Stimulated activated CD4-positive, alpha-beta T cell treated with anti-CD3 and anti-CD28 coated beads, Interleukin-4, amount 100 ng/mL, for 24 hours (primary cell): ENCODE results near the gene USP34.
"Not testable (repeated sequence)": the region's sequence is repeated elsewhere in the genome, so short reads cannot be mapped to it uniquely, and the experiment has no call there.

Source experiments
- DNase-seq: peaks from one replicate; pipeline ENCODE4 v3.0.0-alpha.2; 2020

The USP34 gene

DNA sequence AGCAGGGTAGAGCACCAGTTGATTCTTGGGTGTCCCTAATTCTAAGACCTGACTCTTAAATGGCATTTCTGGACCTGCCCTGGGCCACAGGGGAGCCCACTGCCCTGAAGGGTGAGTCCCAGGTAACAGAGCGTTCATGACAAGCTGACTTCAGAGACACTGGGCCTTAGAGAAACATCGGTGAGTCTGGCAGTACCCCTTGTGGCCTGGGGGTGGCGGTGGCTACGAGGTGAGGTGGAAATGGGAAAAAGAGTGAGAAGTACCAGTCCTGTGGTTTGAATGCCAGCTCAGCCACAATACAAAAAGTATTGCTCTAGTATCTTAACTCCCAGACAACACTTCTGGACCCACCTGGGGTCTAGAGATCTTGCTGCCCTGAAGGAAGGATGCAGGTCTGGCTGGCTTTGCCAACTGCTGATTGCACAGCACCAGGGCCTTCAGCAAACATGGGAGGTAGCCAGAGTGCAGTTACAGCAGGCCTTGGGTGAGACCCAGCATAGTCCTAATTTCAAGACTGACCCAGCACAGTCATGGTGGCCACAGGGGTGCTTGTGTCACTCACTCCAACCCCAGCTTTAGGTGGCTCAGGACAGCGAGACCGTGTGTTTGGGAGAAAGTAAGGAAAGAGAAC is 44.5 kb downstream of the USP34 start:
- peak; percentile 76 for DNase-seq

DNA sequence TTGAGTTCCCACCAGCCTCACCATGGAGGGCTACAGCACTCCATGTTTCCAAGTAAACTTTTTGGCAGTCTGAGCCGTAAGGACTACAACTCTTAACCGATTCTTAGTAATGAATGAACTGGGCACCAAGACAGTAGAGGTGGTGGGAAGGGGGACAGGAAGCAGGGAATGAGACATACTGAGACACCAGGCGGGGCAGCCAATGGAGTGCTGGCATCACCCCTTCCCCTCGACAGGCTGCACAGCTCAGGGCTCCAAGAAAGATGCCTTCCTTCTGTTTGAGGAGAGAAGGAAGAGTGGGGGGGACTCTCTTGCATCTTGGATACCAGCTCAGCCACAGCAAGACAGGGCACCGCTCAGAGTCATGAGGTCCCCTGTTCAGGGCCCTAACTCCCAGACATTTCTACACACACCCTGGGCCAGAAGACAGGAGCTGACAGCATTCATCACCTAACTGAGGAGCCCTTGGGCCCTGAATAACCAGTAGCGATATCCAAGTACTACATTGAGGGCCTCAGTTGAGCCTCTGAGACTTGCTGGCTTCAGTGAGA is 45.2 kb downstream of the USP34 start:
- no peak for DNase-seq

DNA sequence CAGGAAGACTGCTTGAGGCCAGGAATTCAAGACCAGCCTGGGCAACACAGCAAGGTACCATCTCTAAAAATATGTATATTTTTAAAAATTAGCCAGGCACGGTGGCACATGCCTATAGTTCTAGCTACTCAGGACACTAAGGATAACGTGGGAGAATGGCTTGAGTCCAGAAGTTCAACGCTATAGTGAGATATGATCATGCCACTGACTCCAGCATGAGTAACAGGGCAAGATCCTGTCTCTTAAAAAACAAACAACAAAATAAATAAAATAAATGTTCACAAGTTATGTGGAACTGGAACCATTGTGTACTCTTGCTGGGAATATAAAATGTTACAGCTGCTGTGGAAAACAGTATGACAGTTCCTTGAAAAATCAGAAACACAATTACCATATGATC is 47.2 kb downstream of the USP34 start:
- DNase-seq: no peak

DNA sequence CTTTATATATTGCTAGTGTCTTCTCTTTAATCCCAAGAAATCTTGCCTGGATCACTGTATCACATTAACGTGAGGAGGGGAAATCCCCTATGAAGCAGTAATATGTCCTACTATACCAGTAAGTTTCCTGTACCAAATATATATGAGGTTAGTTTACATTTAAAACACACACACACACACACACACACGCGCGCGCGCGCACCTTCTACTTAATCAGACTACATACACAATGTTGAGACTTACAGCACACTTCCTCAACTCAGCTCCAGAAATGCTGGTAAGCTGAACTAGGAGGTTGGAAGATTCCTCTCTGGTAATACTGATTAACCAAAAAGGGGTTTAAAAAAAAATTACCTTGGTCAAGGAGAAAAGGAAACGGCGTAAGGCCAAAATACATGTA is 49.3 kb downstream of the USP34 start:
- no peak for DNase-seq

DNA sequence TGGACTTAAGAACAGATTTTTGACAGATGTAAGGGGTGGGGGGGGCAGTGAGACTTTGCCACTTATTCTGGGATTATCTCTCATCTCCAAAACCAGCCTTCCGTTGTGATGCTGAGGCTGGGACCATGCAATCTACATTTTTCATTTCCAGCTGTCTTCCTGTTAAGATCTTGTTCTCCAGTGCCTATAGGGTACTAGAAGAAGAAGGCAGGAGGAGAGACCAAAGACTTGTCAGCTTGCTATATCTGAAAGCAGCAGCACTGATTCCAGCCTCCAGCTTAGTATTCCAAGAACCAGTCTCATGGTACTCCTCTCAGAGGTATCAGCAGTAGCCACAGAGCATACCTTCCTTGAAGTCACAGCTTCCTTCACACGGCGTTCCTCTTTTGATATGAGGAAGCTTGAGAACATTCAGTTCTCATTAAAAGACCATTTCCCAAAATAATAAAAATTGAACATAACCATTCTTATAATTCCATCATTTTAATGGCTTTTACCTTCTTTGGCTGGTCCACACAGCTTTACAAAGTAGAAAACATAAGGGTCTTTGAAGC is 49.8 kb downstream of the USP34 start:
- DNase-seq: no peak

DNA sequence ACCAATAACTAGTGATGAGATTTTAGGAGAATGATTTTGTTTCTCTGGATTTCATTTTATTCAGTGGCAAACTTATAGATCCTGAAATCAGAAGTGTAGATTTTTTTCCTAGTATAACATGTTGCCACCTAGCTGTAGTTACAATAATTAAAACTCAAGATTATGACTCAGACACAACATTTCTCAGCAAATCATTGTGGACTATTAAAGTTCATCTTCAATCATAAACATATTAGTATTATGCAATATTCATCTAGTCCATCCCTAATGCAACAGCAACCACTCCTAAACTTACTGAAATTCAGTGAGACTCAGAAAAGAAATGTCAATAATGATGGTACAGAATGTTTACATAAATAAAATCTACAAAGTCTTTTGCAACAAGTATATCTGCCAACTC is 51.3 kb downstream of the USP34 start:
- DNase-seq: no peak

DNA sequence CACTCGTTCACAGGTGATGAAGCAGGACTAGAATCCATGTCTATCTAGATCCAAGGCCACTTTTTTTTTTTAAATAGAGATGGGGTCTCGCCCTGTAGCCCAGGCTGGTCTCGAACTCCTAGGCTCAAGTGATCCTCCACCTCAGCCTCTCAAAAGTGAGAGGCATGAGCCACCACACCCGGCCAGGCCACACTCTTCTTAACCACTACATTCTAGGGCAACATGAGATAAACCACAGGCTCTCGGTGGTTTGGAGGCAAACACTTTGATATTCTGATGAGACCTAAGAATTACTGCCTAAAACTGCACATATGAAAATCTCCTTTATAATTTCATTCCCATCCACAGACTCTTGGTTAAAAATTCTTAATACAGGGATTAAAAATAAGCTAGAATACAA is 51.8 kb downstream of the USP34 start:
- DNase-seq: no peak

DNA sequence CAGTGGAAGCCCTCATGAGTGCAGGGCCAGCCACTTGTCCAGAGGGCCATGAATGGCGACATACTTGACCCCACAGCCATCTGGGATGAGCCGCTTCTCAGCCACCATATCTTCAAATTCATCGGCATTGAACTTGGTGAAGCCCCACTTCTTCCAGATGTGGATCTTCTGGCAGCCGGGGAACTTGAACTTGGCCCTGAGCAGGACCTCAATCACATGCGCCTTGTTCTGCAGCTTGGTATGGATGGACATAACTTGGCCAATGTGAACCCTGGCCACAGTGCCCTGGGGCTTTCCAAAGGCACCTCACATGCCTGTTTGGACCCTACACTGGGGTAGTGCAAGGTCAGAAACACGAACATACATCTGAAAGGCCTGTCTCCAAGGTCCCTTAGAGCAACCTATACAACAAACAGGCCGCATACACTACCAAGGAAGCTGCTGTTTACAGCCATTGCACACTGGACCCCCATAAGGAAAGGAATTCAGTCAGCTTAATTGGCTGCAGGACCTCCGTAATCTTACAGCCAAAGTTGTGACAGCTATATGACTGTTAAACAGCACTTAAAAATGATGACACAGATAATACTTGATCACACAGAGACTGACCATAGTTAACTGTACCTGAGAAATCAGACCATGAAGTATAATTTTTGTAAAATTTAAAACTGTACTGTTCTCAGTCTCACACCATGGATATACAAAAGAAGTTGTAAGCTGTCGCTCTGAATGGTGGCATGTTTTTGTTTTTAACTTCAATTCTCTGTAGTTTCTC is 53.8 kb downstream of the USP34 start:
- DNase-seq: no peak

DNA sequence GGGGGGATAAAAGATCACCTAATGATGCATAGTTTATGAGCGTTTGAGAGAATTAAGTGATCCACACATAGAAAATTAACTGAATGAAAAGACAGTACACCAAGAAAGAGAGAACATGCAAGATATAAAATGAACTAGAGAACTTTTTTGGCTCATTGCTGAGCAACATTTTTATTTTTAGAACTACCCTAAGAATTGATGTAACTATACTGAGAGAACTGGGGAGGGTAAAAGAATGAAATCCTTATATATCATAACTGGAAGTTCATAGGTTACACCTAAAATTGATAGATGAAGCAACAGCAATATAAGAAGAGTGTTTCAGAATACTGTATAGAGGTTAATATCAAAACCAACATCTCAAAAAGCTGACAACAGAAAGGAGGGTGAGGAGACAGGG is 55.6 kb downstream of the USP34 start:
- DNase-seq: no peak

DNA sequence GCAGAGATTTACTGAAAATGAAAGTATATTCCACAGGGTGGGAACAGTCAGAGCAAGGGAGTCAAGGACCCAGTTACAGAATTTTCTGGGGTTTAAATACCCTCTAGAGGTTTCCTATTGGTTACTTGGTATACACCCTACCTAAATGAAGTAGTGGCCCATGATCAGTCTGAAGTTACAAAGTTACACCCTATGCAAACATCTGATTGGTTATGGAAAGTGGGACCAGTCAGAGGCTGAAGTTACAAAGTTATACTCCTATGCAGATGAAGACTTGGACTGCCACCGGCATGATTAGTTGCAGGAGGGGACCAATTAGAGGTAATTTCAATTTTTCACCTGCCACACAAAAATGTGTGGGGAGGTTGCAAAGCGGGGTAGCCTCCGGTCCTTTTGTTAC is 56.2 kb downstream of the USP34 start:
- DNase-seq: no peak

DNA sequence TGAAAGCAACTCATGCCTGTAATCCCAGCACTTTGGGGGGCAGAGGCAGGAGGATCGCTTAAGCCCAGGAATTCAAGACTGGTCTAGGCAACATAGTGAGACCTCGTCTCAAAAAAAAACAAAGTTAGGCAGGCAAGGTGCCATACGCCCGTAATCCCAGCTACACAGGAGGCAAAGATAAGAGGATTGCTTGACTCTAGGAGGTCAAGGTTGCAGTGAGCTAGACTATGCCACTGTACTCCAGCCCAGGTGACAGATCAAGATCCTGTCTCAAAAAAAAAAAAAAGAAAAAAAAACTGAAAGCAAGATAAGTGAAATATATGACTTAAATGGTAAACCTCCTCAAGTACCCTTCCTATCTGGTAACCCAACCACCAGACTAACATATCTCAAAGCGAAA is 59.8 kb downstream of the USP34 start:
- no peak for DNase-seq

DNA sequence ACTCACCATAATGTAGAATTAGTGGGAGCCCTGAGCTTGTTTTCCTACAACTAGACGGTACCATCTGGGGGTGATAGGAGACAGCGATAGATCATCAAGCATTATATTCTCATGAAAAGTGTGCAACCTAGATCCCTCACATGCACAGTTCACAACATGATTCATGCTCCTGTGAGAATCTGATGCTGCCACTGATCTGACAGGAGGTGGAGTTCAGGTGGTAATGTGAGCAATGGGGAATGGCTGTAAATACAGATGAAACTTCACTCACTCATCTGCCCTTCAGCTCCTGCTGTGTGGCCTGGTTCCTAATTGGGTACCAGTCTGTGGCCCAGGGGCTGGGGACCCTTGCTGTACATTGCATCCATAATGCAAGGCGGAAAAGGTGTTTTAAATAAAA is 60.7 kb downstream of the USP34 start:
- no peak for DNase-seq

DNA sequence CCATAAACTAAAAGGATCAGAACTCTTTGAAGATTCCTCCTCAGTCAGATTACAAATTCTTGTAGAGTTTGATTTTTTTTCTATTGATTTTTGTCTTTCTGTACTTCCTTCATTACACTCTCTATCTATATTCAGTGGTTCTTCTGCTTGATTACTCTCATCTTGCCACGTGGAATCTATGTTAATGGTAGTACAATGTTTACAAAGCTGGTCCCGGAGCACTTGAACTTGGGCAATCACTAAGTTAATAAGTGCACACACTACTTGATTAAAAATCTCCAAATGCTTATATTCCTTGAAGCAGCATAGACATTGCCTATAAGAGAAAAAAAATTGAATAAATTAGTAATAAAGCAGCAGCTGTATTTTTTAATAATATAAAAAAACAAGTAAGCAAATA is 65.1 kb downstream of the USP34 start:
- DNase-seq: no peak

DNA sequence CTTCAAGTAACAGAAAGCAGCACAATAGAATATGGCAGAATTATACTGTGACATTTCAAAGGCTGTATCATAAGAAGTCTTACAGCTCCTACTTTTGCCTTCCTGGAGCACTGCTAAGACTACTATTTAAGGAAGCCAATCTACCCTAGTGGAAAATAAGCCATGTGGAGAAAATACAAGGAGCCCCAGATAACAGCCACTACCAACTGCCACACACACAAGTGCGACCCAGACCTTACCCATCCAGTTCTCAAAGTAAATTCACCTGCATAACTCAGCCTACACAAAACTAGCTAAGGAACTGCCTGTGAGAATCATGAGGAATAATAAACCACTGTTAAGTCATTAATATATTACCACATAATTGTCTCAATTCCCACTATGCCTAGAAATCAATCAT is 66.4 kb downstream of the USP34 start:
- DNase-seq: no peak

DNA sequence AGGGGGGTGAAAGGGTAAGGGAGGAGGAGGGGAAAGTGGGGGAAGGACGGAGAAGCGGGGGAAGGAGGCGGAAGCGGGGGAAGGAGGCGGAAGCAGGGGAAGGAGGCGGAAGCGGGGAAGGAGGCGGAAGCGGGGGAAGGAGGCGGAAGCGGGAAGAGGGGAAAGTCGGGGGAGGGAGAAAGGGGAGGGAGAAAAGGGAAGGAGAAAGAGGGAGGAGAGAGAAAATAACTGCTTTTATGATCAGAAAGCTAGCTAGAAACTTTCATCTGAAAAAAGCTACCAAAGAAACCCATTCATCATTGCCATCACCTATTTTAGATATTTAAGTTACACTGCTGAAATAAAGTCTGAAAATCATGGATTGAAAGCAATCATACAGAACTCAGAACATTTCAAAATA is 72.5 kb downstream of the USP34 start:
- no peak for DNase-seq

DNA sequence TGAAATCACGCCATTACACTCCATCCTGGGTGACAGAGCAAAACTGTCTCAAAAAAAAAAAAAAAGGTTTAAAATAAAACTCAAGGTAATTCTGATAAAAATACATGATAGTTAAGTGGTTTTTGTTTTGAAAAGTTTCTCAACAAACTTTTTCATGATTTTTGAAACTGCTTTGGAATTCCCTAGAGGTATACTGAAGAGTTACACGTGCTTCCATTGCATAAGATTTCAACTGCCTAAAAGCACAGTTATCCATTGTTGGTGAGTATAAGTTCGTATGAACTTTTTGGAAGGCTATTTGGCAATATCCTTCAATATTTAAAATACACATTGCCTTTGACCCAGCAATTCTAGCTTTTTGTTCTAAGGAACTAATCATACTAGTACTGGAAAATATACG is 74.9 kb downstream of the USP34 start:
- no peak for DNase-seq

DNA sequence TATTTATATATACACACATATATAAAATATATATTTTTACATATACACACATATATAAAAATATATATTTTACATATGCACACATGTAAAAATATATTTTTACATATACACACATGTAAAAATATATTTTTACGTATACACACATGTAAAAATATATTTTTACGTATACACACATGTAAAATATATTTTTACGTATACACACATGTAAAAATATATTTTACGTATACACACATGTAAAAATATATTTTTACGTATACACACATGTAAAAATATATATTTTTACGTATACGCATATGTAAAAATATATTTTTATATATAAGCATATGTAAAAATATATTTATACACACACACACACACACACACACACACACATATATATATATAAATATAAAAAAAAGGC is 83.3 kb downstream of the USP34 start:
- DNase-seq: not testable (repeated sequence)

DNA sequence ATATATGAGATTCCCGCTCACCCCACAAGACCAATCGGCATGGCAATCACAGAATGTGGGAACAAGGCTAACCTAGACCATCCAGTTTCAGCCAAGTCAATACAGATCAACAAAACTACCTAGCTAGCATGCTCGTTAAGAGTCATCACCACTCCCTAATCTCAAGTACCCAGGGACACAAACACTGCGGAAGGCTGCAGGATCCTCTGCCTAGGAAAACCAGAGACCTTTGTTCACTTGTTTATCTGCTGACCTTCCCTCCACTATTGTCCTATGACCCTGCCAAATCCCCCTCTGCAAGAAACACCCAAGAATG is 90.0 kb downstream of the USP34 start:
- not testable (repeated sequence) for DNase-seq

DNA sequence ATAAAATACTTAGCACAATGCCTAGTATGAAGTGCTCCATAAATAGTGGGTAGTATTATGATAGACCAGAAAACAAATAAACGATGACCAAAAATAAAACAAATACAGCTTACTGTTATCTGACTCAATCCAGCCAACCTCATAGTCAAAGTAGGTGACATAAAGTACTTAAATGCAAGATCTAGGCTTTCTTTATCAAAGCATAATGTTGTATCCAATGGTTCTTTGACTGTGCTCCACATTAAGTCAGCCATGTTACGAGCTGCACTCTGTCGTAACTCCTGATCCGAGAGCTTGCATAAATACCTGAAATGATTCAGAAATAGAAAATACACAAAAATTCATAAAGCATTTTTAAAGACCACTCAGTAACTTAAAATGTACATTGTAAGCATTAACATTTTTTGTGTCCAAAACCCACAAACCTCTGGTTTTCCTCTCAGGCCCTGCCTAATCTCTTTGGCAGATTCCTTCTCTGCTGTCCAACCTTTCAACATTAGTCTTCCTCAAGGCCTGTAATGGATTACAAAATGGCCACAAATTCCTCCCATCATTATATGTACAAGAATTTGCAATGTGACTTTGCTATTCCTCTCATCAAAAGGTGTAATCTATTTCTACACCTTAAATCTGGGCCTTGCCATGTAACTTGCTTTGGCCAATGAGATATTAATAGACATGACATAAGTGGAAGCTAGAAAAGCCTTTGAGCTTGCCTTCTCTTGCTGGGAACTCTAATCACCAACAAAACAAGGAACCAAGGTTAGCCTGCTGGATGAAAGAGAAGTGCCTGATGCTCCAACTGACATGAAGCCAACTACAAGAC is 90.6 kb downstream of the USP34 start:
- DNase-seq: no peak

DNA sequence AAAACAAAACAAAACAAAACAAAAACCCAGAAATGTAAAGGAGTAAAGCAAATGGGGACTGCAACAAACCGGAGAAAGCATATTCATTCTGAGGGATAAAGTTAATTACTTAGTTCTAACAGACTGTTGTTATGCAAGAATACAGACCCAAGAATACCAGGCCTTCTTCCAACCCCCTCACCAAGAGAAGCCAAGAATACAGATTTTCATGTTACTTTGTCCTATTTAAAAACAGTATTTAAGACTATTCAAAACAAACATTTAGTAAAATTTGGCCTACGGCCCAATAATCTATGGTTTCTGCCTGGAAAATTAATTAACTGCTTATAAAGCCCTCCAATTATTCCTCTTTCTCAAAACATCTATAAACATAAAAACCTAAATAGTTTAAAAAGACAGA is 91.4 kb downstream of the USP34 start:
- DNase-seq: no peak

DNA sequence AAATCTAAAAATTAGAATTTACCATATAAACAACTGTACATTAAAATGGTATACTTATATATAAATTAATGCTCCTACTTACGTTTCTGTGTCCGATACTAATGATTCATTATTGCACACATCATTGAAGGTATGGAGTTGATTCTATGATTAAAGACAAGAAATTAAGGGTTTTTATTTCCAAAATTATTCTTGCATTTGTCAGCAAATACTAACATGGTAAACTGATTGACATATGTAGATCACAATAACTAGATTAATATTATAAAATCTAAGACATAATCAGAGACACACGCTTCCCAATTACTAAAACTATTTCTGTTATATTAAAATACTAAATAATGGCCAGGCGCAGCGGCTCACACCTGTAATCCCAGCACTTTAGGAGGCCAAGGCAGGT is 92.6 kb downstream of the USP34 start:
- no peak for DNase-seq

DNA sequence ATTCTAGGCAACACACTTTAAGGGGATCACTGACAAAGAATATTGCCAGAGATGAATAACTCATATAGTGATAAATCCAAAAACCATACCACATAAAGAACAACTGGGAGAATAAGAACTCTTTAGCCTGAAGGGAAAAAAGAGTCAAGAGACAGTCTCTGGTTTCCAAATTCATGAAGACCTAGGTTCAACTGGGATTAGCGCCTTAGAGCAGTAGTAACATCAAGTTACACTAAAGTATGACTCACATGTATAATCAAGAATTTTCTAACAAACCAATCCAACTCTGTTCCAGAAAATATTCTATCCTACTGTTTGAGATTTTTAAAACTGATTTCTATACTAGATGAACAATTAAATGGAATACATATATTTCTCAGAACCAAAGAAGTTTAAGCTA is 93.8 kb downstream of the USP34 start:
- no peak for DNase-seq

DNA sequence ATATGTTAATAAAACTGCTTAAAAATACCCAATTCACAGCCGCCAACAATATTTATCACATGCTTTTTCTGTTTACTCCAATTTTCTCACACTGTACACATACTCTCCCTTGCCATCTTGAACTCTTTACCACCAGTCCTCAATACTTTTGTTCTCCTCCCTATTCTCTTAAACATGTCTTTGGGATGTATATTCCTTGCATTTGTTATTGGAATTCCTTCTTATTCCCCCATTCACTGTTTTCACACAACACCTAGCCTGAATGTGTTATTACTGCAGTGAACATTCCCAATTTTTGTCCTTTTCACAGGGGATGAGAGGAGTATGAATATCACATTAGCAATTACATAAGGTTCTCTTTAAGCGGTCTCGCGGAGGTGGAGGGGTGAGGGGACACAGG is 94.7 kb downstream of the USP34 start:
- DNase-seq: no peak

DNA sequence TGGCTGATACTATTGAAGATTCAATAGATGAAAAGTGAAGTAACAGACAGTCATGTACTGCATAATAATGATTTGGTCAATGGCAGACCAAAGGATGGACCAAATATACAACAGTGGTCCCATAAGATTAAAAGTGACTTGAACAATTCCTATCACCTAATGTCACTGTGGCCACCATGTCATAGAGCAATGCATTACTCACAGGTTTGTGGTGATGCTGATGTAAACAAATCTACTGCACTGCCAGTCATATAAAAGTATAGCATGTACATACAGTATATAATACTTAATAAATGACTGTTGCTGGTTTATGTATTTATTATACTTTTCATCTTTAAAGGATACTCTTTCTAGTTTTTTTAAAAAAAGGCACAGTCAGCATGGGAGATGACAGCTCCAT is 99.9 kb downstream of the USP34 start:
- no peak for DNase-seq
